Epithelial cell of proximal tubule (primary cell): ENCODE results near the gene ANKRD33. TPM values are rescaled to one million over a fixed set of nuclear protein-coding genes. Genes with fewer than 3 reads are reported as not detected.

Source experiments
- DNase-seq: peaks from one replicate; pipeline ENCODE4 v3.0.0-alpha.2; 2011; ENCODE audit warnings: low read depth
- H3K4me3 ChIP-seq: 2 replicates; pipeline ENCODE4 v1.5.1; 2011; ENCODE audit warnings: low read depth, mild to moderate bottlenecking, low read length
- total RNA-seq: library from RNA; depleted of rRNA; stranded (reverse); fragments of >200 nt; gene quantifications from 2 replicates; pipeline ENCODE4 v1.2.3, GENCODE V29; 2015
- TF ChIP-seq, protein P1 (sequence below): conservative IDR thresholded peaks from 2 replicates; pipeline ENCODE4 v1.5.1; 2012; ENCODE audit warnings: low read depth, mild to moderate bottlenecking, low read length

ANKRD33 gene
- total RNA-seq, 1 donor from 2014 or later: not detected

GRCh38 chr12:51871126-51871525, 16.8 kb upstream of the ANKRD33 start:
- H3K4me3 ChIP-seq: no peak overlapping the region
- no peak for DNase-seq
- TF ChIP-seq, protein P1, sequence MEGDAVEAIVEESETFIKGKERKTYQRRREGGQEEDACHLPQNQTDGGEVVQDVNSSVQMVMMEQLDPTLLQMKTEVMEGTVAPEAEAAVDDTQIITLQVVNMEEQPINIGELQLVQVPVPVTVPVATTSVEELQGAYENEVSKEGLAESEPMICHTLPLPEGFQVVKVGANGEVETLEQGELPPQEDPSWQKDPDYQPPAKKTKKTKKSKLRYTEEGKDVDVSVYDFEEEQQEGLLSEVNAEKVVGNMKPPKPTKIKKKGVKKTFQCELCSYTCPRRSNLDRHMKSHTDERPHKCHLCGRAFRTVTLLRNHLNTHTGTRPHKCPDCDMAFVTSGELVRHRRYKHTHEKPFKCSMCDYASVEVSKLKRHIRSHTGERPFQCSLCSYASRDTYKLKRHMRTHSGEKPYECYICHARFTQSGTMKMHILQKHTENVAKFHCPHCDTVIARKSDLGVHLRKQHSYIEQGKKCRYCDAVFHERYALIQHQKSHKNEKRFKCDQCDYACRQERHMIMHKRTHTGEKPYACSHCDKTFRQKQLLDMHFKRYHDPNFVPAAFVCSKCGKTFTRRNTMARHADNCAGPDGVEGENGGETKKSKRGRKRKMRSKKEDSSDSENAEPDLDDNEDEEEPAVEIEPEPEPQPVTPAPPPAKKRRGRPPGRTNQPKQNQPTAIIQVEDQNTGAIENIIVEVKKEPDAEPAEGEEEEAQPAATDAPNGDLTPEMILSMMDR: no peak

DNA sequence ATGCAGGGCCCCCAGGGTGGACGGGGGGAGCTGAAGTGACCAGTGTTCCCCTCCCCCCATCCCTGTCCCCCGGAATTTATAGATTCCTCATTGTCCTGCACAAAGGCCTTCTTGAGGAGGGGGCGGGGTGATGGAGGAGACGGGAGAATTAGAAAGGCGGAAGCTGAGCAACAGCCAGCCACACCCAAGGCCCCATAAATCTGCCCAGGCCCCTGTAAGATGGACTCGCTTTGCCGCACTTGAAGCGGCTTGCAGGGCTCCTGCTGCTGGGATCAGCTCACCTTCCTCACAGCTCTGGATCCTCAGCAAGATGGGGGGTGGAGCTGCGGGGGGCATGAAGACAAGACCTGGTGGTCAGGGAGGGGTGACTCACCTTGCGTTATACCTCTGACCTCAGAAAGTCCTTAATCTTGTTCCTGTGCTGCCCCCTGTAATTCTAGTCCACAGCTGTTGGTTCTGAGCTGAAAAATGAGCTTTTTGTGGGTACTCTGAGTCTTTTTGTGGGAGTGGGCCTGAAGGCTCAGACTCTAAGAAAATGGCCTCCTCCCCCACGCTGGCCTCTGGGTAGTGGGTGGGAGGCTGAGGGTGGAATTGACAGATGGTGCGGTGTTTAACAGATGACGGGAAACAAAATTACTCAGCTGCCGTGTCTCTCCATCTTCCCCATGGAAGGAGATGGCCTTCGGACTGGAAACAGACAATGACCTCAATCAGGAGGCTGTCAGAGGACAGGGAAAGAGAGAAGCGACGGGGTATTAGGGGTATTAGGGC, 15.8 kb upstream of the ANKRD33 start:
- TF ChIP-seq, protein P1: no peak
- DNase-seq: no peak
- H3K4me3 ChIP-seq: no peak overlapping the region

GRCh38 chr12:51872689-51872981, 15.3 kb upstream of the ANKRD33 start:
- no peak for DNase-seq
- TF ChIP-seq, protein P1: no peak
- H3K4me3 ChIP-seq: no peak overlapping the region

- no peak for DNase-seq
- no peak overlapping the region for H3K4me3 ChIP-seq
- TF ChIP-seq, protein P1: no peak
These were observed 14.5 kb upstream of the ANKRD33 start for GRCh38 chr12:51873251-51873994.

- TF ChIP-seq, protein P1: no peak
- DNase-seq: no peak
- H3K4me3 ChIP-seq: no peak overlapping the region
These were observed 13.9 kb upstream of the ANKRD33 start for GRCh38 chr12:51874000-51874399.

GRCh38 chr12:51874486-51874885, 13.4 kb upstream of the ANKRD33 start:
- DNase-seq: no peak
- H3K4me3 ChIP-seq: no peak overlapping the region
- TF ChIP-seq, protein P1: no peak

GRCh38 chr12:51879102-51879501, 8.8 kb upstream of the ANKRD33 start:
- TF ChIP-seq, protein P1: no peak
- H3K4me3 ChIP-seq: no peak overlapping the region
- no peak for DNase-seq
